Neuronal stem cell (in vitro differentiated cells): ENCODE results near the gene TNFAIP2.

Experiments
- DNase-seq: peaks from one replicate; pipeline ENCODE4 v3.0.0-alpha.2; 2013; ENCODE audit warnings: low spot score
- H2AFZ ChIP-seq: one replicate; pipeline ENCODE4 v1.6.1; 2013; ENCODE audit warnings: mild to moderate bottlenecking, low read length, inconsistent platforms
- H2AK5ac ChIP-seq: 2 replicates; pipeline ENCODE4 v1.6.1; 2013; ENCODE audit warnings: low read depth, mild to moderate bottlenecking, inconsistent platforms, low read length, moderate library complexity, mixed read lengths
- H2BK120ac ChIP-seq: 2 replicates; pipeline ENCODE4 v1.6.1; 2013; ENCODE audit warnings: low read depth, mild to moderate bottlenecking, inconsistent platforms, low read length, moderate library complexity, mixed read lengths
- H2BK12ac ChIP-seq: one replicate; pipeline ENCODE4 v1.6.1; 2013; ENCODE audit warnings: low read length, inconsistent platforms
- H2BK15ac ChIP-seq: 2 replicates; pipeline ENCODE4 v1.6.1; 2013; ENCODE audit warnings: mild to moderate bottlenecking, low read length, inconsistent platforms, mixed read lengths
- H2BK5ac ChIP-seq: one replicate; pipeline ENCODE4 v1.6.1; 2013; ENCODE audit warnings: inconsistent platforms, mild to moderate bottlenecking, low read length, moderate library complexity
- H3K14ac ChIP-seq: one replicate; pipeline ENCODE4 v1.6.1; 2013; ENCODE audit warnings: low read length, inconsistent platforms
- H3K18ac ChIP-seq: 2 replicates; pipeline ENCODE4 v1.6.1; 2013; ENCODE audit warnings: low read length, inconsistent platforms
- H3K23ac ChIP-seq: 2 replicates; pipeline ENCODE4 v1.6.1; 2013; ENCODE audit warnings: low read depth, mild to moderate bottlenecking, mixed read lengths, low read length, inconsistent platforms; ENCODE audit not compliant: poor library complexity
- H3K27ac ChIP-seq: replicated peaks from 3 replicates; pipeline ENCODE4 v1.5.1; 2013; ENCODE audit warnings: low read length, inconsistent platforms
- H3K27me3 ChIP-seq, 3 experiments: 2 replicates each; pipeline ENCODE4 v1.6.1; 2013; ENCODE audit warnings: low read length in 3 of 3, mild to moderate bottlenecking in 2 of 3, inconsistent platforms in 1 of 3, low read depth in 1 of 3, mixed read lengths in 1 of 3, moderate library complexity in 1 of 3; ENCODE audit not compliant: control insufficient read depth in 3 of 3, insufficient read depth in 3 of 3
- H3K36me3 ChIP-seq, 2 donors: replicated peaks in 1 of 2; 2 replicates each; pipeline ENCODE4 v1.6.1; 2013; ENCODE audit warnings: low read length in 2 of 2; ENCODE audit not compliant: control insufficient read depth in 2 of 2, insufficient read depth in 2 of 2
- H3K4ac ChIP-seq: 2 replicates; pipeline ENCODE4 v1.6.1; 2013; ENCODE audit warnings: inconsistent platforms, mild to moderate bottlenecking, low read length, moderate library complexity
- H3K4me1 ChIP-seq, 2 donors: 1 replicate in 1 of 2; 2 replicates in 1 of 2; pipeline ENCODE4 v1.6.1; 2013; ENCODE audit warnings: low read length in 2 of 2, low read depth in 1 of 2; ENCODE audit not compliant: control insufficient read depth in 2 of 2, insufficient read depth in 1 of 2
- H3K4me2 ChIP-seq: one replicate; pipeline ENCODE4 v1.6.1; 2013; ENCODE audit warnings: mild to moderate bottlenecking, low read length, inconsistent platforms; ENCODE audit not compliant: insufficient read depth, poor library complexity, severe bottlenecking
- H3K4me3 ChIP-seq, 2 donors: 2 replicates each; pipeline ENCODE4 v1.5.1; 2013; ENCODE audit warnings: low read length in 2 of 2, mild to moderate bottlenecking in 2 of 2, inconsistent platforms in 1 of 2, moderate library complexity in 1 of 2
- H3K79me1 ChIP-seq: one replicate; pipeline ENCODE4 v1.6.1; 2013; ENCODE audit warnings: low read depth, mild to moderate bottlenecking, inconsistent platforms, low read length, moderate library complexity
- H3K9ac ChIP-seq: one replicate; pipeline ENCODE4 v1.6.1; 2013; ENCODE audit warnings: mild to moderate bottlenecking, low read depth, low read length, inconsistent platforms; ENCODE audit not compliant: poor library complexity
- H3K9me3 ChIP-seq, 2 donors: replicated peaks in 1 of 2; 2 replicates each; pipeline versions ENCODE3 to v1.6.1; 2013; ENCODE audit warnings: low read length in 2 of 2, mild to moderate bottlenecking in 2 of 2, inconsistent platforms in 1 of 2, low read depth in 1 of 2, mixed read lengths in 1 of 2, moderate library complexity in 1 of 2; ENCODE audit not compliant: control insufficient read depth in 2 of 2, insufficient read depth in 1 of 2
- H4K8ac ChIP-seq: one replicate; pipeline ENCODE4 v1.6.1; 2013; ENCODE audit warnings: low read depth, mild to moderate bottlenecking, inconsistent platforms, low read length, moderate library complexity
- H4K91ac ChIP-seq: one replicate; pipeline ENCODE4 v1.6.1; 2013; ENCODE audit warnings: low read length, low read depth, mild to moderate bottlenecking, inconsistent platforms; ENCODE audit not compliant: poor library complexity
- WGBS, 2 donors: extraction: QIAGEN DNeasy Blood & Tissue Kit; methylation state at CpG; one replicate each; pipeline ENCODE4 v1.1.7; 2013; ENCODE audit warnings: missing lambda C conversion rate in 2 of 2, mixed read lengths in 1 of 2; ENCODE audit not compliant: insufficient read length in 2 of 2, insufficient replicate concordance in 1 of 2; ENCODE audit errors: extremely low coverage in 2 of 2; 5-methylcytosine and 5-hydroxymethylcytosine counted together

Gene TNFAIP2

DNA sequence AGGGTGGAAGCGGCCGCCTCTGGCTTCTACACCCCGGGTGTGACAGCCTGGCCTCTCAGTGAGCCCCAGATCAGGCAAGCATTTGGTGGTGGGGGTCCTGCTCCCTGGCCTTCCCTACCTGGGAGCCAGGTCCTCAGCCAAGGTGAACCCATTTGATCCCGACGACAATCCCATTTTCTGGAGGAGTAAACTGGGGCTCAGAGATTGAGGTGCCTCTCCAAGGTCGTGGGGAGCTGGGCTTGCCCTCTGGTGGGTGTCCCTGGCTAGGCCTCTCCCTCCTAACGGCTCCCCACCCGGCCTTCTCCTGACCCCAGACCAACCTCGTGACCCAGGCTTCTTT lies 31.4 kb upstream of the TNFAIP2 start:
- Histone ChIP-seq H3K27ac (no peak overlapping the region), H3K9me3 (no peaks in the 10 kb centered on the region), H3K4me1 (peaks cover 10 to 13% of the 10 kb centered on the region in 2 donors), H3K4me2 (peak overlapping the region; percentile 69), H2BK5ac (peak overlapping the region; percentile 39), H4K8ac (no peak overlapping the region), H3K14ac (no peak overlapping the region), H3K23ac (no peak overlapping the region), H3K9ac (peak overlapping the region; percentile 21), H2BK120ac (no peak overlapping the region), H3K79me1 (peaks cover 3% of the 10 kb centered on the region), H3K4ac (peak overlapping the region; percentile 37), H3K27me3 (peaks cover 0 to 73% (median 16%) of the 10 kb centered on the region in 3 experiments), H3K36me3 (no peaks in the 10 kb centered on the region), H2BK15ac (peak overlapping the region; percentile 89), H2AFZ (peak overlapping the region; percentile 49), H3K4me3 (peak overlapping the region in 1 of 2 donors; percentile 19), H4K91ac (no peak overlapping the region), H3K18ac (peak overlapping the region; percentile 93), H2AK5ac (peak overlapping the region; percentile 94), H2BK12ac (peak overlapping the region; percentile 41)
- no peak for DNase-seq
- WGBS, 2 donors = no CpG with 5 or more reads among the region's 9 CpGs

DNA sequence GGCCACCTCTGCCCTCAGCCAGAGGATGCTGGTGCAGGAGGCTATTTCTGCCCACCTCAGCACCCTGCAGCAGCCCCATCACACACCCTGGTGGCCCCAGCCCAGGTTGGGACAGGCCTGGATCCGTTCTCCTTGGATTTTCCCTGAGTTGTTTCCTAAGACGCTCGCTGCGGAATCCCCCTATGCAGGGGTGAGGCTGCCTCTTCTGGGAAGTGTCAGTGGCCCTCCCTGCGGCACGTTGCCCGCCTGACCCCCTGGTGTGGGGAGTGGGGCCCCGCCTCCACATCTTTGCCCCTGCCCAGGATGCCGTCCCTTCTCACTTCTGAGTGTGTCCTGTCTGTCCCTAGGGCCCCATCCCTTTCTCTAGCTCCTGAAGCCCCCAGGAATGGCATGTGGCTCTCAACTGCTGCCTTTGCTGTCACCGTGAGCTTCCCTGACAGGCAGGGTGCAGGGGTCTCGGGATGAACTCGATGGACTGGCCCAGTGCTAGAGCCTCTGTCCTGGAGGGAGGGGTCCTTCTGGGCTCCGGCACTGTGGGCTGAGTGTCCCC lies 29.3 kb upstream of the TNFAIP2 start:
- H3K18ac ChIP-seq = peak overlapping the region; percentile 83
- no peak overlapping the region for H2BK5ac ChIP-seq
- H4K91ac ChIP-seq = no peak overlapping the region
- no peak for DNase-seq
- H4K8ac ChIP-seq = no peak overlapping the region
- WGBS, 2 donors = no CpG with 5 or more reads among the region's 13 CpGs
- H3K9me3 ChIP-seq = no peaks in the 10 kb centered on the region
- peaks cover 0 to 69% (median 16%) of the 10 kb centered on the region in 3 experiments for H3K27me3 ChIP-seq
- H3K4me1 ChIP-seq = peaks cover 8 to 10% of the 10 kb centered on the region in 2 donors
- peak overlapping the region; percentile 96 for H2AK5ac ChIP-seq
- peaks cover 3% of the 10 kb centered on the region for H3K79me1 ChIP-seq
- H3K4ac ChIP-seq = no peak overlapping the region
- peak overlapping the region; percentile 65 for H3K23ac ChIP-seq
- H2BK120ac ChIP-seq = no peak overlapping the region
- no peaks in the 10 kb centered on the region for H3K36me3 ChIP-seq
- H3K4me2 ChIP-seq = no peak overlapping the region
- peak overlapping the region; percentile 71 for H2AFZ ChIP-seq
- H3K4me3 ChIP-seq = peak overlapping the region in 1 of 2 donors; percentile 40
- H3K9ac ChIP-seq = peak overlapping the region; percentile 63
- H3K27ac ChIP-seq = no peak overlapping the region
- peak overlapping the region; percentile 89 for H3K14ac ChIP-seq
- H2BK12ac ChIP-seq = peak overlapping the region; percentile 84
- peak overlapping the region; percentile 92 for H2BK15ac ChIP-seq

DNA sequence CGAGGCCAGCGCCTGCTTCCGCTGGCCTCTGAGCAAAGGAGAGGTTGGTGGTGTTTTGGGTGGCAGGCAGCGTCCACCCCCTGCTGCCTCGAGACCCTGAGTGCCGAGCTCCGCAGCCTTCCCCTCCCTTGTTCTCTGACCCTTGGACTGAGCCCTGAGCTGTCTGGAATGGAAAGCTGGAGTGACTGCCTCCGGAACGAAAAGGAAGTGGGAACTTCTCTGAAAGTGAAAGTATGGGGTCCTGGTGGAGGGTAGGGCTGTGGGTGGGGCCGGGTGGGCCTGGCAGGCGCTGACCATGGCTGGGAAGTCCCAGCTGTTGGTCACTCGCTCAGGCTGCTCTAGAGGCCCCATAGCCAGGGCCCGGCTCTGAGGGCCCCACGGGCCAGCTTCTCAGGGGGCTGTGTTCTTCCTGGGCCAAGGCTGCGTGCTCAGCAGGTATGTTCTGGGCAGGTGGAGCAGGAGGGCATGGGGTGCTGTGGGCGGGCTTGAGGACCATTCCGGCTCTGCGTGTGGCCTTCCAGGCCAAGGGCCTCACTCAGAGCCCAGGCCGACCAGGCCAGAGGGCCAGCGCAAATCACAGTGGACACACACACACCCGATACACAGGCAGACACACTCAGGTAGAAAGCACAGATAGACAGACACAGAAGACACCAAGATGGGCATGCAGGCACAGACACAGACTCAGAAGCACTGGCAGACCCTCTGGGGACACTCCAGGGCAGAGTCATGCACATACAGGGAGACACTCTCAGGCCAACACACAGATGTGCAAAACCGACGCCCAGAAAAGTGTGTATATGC lies 28.7 kb upstream of the TNFAIP2 start, which contains the start of gene EXOC3L4:
EXOC3L4 (plus strand) TSS at position 320 of the 804 bp plus-strand sequence. CDS start 5,495 bp downstream, outside the sequence.
- Histone ChIP-seq H3K27ac (no peak within 1 kb of the TSS), H3K4me1 (peaks cover 12 to 13% of the 10 kb centered on the region in 2 donors), H3K23ac (peak within 1 kb of the TSS; percentile 65), H3K36me3 (no peaks in the 10 kb centered on the region), H3K9ac (peak within 1 kb of the TSS; percentile 63), H4K8ac (peak within 1 kb of the TSS; percentile 65), H2BK15ac (peak within 1 kb of the TSS; percentile 92), H4K91ac (no peak within 1 kb of the TSS), H3K14ac (peak within 1 kb of the TSS; percentile 89), H3K4me3 (peak within 1 kb of the TSS in 1 of 2 donors; percentile 40), H3K4me2 (no peak within 1 kb of the TSS), H2BK120ac (peak within 1 kb of the TSS; percentile 72), H2AFZ (peak within 1 kb of the TSS; percentile 71), H3K18ac (peak within 1 kb of the TSS; percentile 83), H2BK5ac (peak within 1 kb of the TSS; percentile 24), H3K9me3 (no peaks in the 10 kb centered on the region), H2BK12ac (peak within 1 kb of the TSS; percentile 84), H2AK5ac (peak within 1 kb of the TSS; percentile 96), H3K27me3 (peaks cover 0 to 62% (median 16%) of the 10 kb centered on the region in 3 experiments), H3K79me1 (peaks cover 3% of the 10 kb centered on the region), H3K4ac (peak within 1 kb of the TSS; percentile 66)
- no peak for DNase-seq
- no CpG with 5 or more reads among the region's 23 CpGs for WGBS, 2 donors

DNA sequence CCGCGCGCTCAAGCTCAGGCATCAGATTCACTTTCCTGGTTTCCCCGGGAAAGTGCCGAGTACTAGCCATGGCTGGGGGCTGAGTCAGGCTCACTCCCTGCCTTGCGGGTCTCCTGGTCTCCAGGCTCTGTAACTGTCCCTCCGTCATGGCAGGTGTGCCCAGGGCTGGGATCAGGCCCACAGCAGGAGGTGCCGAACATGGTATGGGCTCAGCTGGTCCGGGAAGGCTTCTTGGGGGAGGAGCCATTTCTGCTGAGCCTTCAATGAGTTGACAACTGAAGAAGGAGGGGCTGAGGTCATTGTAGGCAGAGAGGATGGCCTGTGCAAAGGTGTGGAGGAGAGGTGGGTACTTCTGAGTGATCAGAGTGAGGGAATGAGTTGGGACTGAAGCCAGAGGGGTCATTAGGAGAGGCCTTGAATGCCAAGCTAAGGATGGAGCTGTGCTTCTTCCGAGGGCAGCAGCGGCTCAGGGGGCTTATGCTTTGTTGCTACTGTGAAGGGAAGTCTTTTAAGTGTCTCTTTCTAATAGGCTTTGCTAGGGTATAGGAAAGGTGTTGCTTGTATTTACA lies 28.0 kb upstream of the TNFAIP2 start:
- Histone ChIP-seq H3K79me1 (peaks cover 3% of the 10 kb centered on the region), H3K4ac (no peak overlapping the region), H3K18ac (peak overlapping the region; percentile 38), H4K8ac (no peak overlapping the region), H2BK12ac (peak overlapping the region; percentile 22), H3K4me1 (peaks cover 12 to 17% of the 10 kb centered on the region in 2 donors), H2BK120ac (peak overlapping the region; percentile 72), H3K36me3 (no peaks in the 10 kb centered on the region), H3K14ac (no peak overlapping the region), H3K27ac (no peak overlapping the region), H2BK5ac (peak overlapping the region; percentile 24), H3K27me3 (peaks cover 0 to 55% (median 12%) of the 10 kb centered on the region in 3 experiments), H3K9me3 (no peaks in the 10 kb centered on the region), H4K91ac (no peak overlapping the region), H3K4me2 (no peak overlapping the region), H3K23ac (peak overlapping the region; percentile 65), H2AFZ (no peak overlapping the region), H2AK5ac (peak overlapping the region; percentile 88), H3K4me3 (no peak overlapping the region), H3K9ac (no peak overlapping the region), H2BK15ac (peak overlapping the region; percentile 75)
- no CpG with 5 or more reads among the region's 11 CpGs for WGBS, 2 donors
- no peak for DNase-seq
